Central memory CD4-positive, alpha-beta T cell (primary cell): ENCODE results near the gene SPINK8.
"Not testable (repeated sequence)": the region's sequence is repeated elsewhere in the genome, so short reads cannot be mapped to it uniquely, and the experiment has no call there.

Experiments used
- DNase-seq: peaks from one replicate; pipeline ENCODE4 v3.0.0; 2022
- total RNA-seq, 3 experiments: gene quantifications; one replicate each; lab custom pipeline; 2026; lab: John Stamatoyannopoulos, UW

The SPINK8 gene
- total RNA-seq, result 0 reads per million in 3 experiments

- not testable (repeated sequence) for DNase-seq
Measured at GRCh38 chr3:48333346-48334245, at the start of gene SPINK8. Gene SPINK8 (minus strand): TSS chr3:48333661. CDS start chr3:48328341, 5,320 bp downstream.

GRCh38 chr3:48372862-48373435 is 39.5 kb upstream of the SPINK8 start:
- DNase-seq, result no peak

GRCh38 chr3:48372377-48372770 is 38.9 kb upstream of the SPINK8 start:
- DNase-seq, result no peak

- DNase-seq, result no peak
Measured at GRCh38 chr3:48371651-48372376, 38.4 kb upstream of the SPINK8 start, which contains the start of gene FBXW12. Gene FBXW12 (plus strand): TSS chr3:48372219. CDS start chr3:48372768, 549 bp downstream.

GRCh38 chr3:48370333-48370713 is 36.9 kb upstream of the SPINK8 start:
- no peak for DNase-seq

GRCh38 chr3:48369693-48370332 is 36.4 kb upstream of the SPINK8 start:
- no peak for DNase-seq

GRCh38 chr3:48367201-48367600 is 33.7 kb upstream of the SPINK8 start:
- no peak for DNase-seq

GRCh38 chr3:48364840-48365239 is 31.4 kb upstream of the SPINK8 start:
- no peak for DNase-seq

GRCh38 chr3:48361928-48362327 is 28.5 kb upstream of the SPINK8 start:
- no peak for DNase-seq

- no peak for DNase-seq
Measured at GRCh38 chr3:48356419-48356818, 23.0 kb upstream of the SPINK8 start.

- no peak for DNase-seq
Measured at GRCh38 chr3:48353987-48354386, 20.5 kb upstream of the SPINK8 start.

GRCh38 chr3:48352546-48352945 is 19.1 kb upstream of the SPINK8 start:
- DNase-seq, result no peak

GRCh38 chr3:48347500-48347899 is 14.0 kb upstream of the SPINK8 start:
- no peak for DNase-seq

- DNase-seq, result no peak
Measured at GRCh38 chr3:48345946-48346572, 12.6 kb upstream of the SPINK8 start.

GRCh38 chr3:48344867-48345507 is 11.5 kb upstream of the SPINK8 start:
- DNase-seq, result no peak

GRCh38 chr3:48343432-48343831 is 10.0 kb upstream of the SPINK8 start:
- DNase-seq, result no peak

- no peak for DNase-seq
Measured at GRCh38 chr3:48338635-48339034, 5.2 kb upstream of the SPINK8 start.

- not testable (repeated sequence) for DNase-seq
Measured at GRCh38 chr3:48337536-48337935, 4.1 kb upstream of the SPINK8 start.

GRCh38 chr3:48335286-48335685 is 1.8 kb upstream of the SPINK8 start:
- DNase-seq, result not testable (repeated sequence)

GRCh38 chr3:48334605-48335004 is 1.1 kb upstream of the SPINK8 start:
- no peak for DNase-seq

- DNase-seq, result not testable (repeated sequence)
Measured at GRCh38 chr3:48331706-48332435, 1.6 kb downstream of the SPINK8 start.
